HUES64 (cell line): Measurements from ENCODE around the gene CSF2.

Source experiments
- H3K27ac ChIP-seq: 2 replicates; pipeline ENCODE4 v1.7.0; 2013; ENCODE audit warnings: low read depth, low read length, inconsistent platforms
- H3K27me3 ChIP-seq: 2 replicates; pipeline ENCODE4 v1.6.1; 2013; ENCODE audit warnings: mild to moderate bottlenecking, low read length; ENCODE audit not compliant: insufficient read depth
- H3K36me3 ChIP-seq: 2 replicates; pipeline ENCODE4 v1.6.1; 2013; ENCODE audit warnings: mild to moderate bottlenecking, low read length; ENCODE audit not compliant: insufficient read depth
- H3K4me1 ChIP-seq: 2 replicates; pipeline ENCODE4 v1.6.1; 2013; ENCODE audit warnings: mild to moderate bottlenecking, low read length, moderate library complexity; ENCODE audit not compliant: insufficient read depth
- H3K4me3 ChIP-seq: 2 replicates; pipeline ENCODE4 v1.5.1; 2013; ENCODE audit warnings: mild to moderate bottlenecking, low read length, moderate library complexity
- H3K9ac ChIP-seq: 2 replicates; pipeline ENCODE4 v1.6.1; 2013; ENCODE audit warnings: mild to moderate bottlenecking, low read depth, low read length
- H3K9me3 ChIP-seq: 2 replicates; pipeline ENCODE4 v1.6.1; 2013; ENCODE audit warnings: low read depth, low read length; ENCODE audit not compliant: insufficient read depth
- WGBS: fragments of 150-250, 120-280 bp; methylation state at CpG from one replicate; pipeline ENCODE4 v1.1.7; 2013; ENCODE audit warnings: missing lambda C conversion rate; 5-methylcytosine and 5-hydroxymethylcytosine counted together

CSF2 gene

GRCh38 chr5:132055808-132056609 is 17.6 kb upstream of the CSF2 start:
- Histone ChIP-seq H3K4me3 (no peak overlapping the region), H3K4me1 (no peaks in the 10 kb centered on the region), H3K9ac (no peak overlapping the region), H3K27ac (no peak overlapping the region), H3K27me3 (no peaks in the 10 kb centered on the region), H3K36me3 (no peaks in the 10 kb centered on the region), H3K9me3 (no peaks in the 10 kb centered on the region)
- WGBS = 90% methylated on average over 12 of the region's 12 CpGs

GRCh38 chr5:132056610-132057497 is 16.7 kb upstream of the CSF2 start:
- no peak overlapping the region for H3K4me3 ChIP-seq
- H3K9ac ChIP-seq = no peak overlapping the region
- H3K4me1 ChIP-seq = no peaks in the 10 kb centered on the region

GRCh38 chr5:132057498-132058255 is 15.9 kb upstream of the CSF2 start:
- no peak overlapping the region for H3K4me3 ChIP-seq
- H3K27ac ChIP-seq = no peak overlapping the region
- H3K36me3 ChIP-seq = no peaks in the 10 kb centered on the region
- H3K9ac ChIP-seq = no peak overlapping the region
- WGBS = 89% methylated on average over 12 of the region's 12 CpGs
- no peaks in the 10 kb centered on the region for H3K27me3 ChIP-seq
- H3K9me3 ChIP-seq = no peaks in the 10 kb centered on the region
- no peaks in the 10 kb centered on the region for H3K4me1 ChIP-seq

More at GRCh38 chr5:132056610-132057497, 16.7 kb upstream of the CSF2 start:
- Histone ChIP-seq H3K27ac (no peak overlapping the region), H3K36me3 (no peaks in the 10 kb centered on the region), H3K27me3 (no peaks in the 10 kb centered on the region), H3K9me3 (no peaks in the 10 kb centered on the region)
- 94% methylated on average over 14 of the region's 14 CpGs for WGBS

- Histone ChIP-seq H3K4me3 (no peak overlapping the region), H3K9ac (no peak overlapping the region)
- WGBS = 92% methylated on average over 7 of the region's 7 CpGs
Measured at GRCh38 chr5:132058646-132059042, 14.9 kb upstream of the CSF2 start.

GRCh38 chr5:132059043-132059695 is 14.4 kb upstream of the CSF2 start:
- Histone ChIP-seq H3K4me3 (no peak overlapping the region), H3K27ac (no peak overlapping the region), H3K9ac (no peak overlapping the region), H3K4me1 (no peaks in the 10 kb centered on the region), H3K9me3 (no peaks in the 10 kb centered on the region), H3K27me3 (no peaks in the 10 kb centered on the region), H3K36me3 (no peaks in the 10 kb centered on the region)
- WGBS = 93% methylated on average over 9 of the region's 9 CpGs

More at GRCh38 chr5:132058646-132059042, 14.9 kb upstream of the CSF2 start:
- Histone ChIP-seq H3K27me3 (no peaks in the 10 kb centered on the region), H3K27ac (no peak overlapping the region), H3K4me1 (no peaks in the 10 kb centered on the region), H3K36me3 (no peaks in the 10 kb centered on the region), H3K9me3 (no peaks in the 10 kb centered on the region)

- Histone ChIP-seq H3K36me3 (no peaks in the 10 kb centered on the region), H3K27me3 (no peaks in the 10 kb centered on the region), H3K9ac (no peak overlapping the region), H3K4me1 (no peaks in the 10 kb centered on the region), H3K27ac (no peak overlapping the region), H3K9me3 (no peaks in the 10 kb centered on the region), H3K4me3 (no peak overlapping the region)
- 92% methylated on average over 13 of the region's 13 CpGs for WGBS
Measured at GRCh38 chr5:132059696-132060500, 13.7 kb upstream of the CSF2 start.

- Histone ChIP-seq H3K36me3 (no peaks in the 10 kb centered on the region), H3K27me3 (no peaks in the 10 kb centered on the region), H3K4me1 (no peaks in the 10 kb centered on the region), H3K4me3 (no peak within 1 kb of the TSS), H3K9ac (no peak within 1 kb of the TSS), H3K9me3 (no peaks in the 10 kb centered on the region), H3K27ac (no peak within 1 kb of the TSS)
- 92% methylated on average over 15 of the region's 16 CpGs for WGBS
Measured at GRCh38 chr5:132060501-132061161, 13.0 kb upstream of the CSF2 start, which contains the start of gene IL3. TSS of gene IL3 (plus strand) at chr5:132060655. CDS start at chr5:132060707, 52 bp downstream.

- Histone ChIP-seq H3K27ac (no peak overlapping the region), H3K4me1 (no peaks in the 10 kb centered on the region), H3K9me3 (no peaks in the 10 kb centered on the region), H3K36me3 (no peaks in the 10 kb centered on the region), H3K9ac (no peak overlapping the region), H3K4me3 (no peak overlapping the region), H3K27me3 (no peaks in the 10 kb centered on the region)
- 64% methylated on average over 9 of the region's 9 CpGs for WGBS
Measured at GRCh38 chr5:132063090-132063911, 10.3 kb upstream of the CSF2 start.

GRCh38 chr5:132064140-132064539 is 9.4 kb upstream of the CSF2 start:
- H3K4me1 ChIP-seq = no peaks in the 10 kb centered on the region
- no peaks in the 10 kb centered on the region for H3K36me3 ChIP-seq
- H3K27me3 ChIP-seq = no peaks in the 10 kb centered on the region
- H3K4me3 ChIP-seq = no peak overlapping the region
- no peaks in the 10 kb centered on the region for H3K9me3 ChIP-seq
- 86% methylated on average over 5 of the region's 5 CpGs for WGBS
- H3K27ac ChIP-seq = no peak overlapping the region
- H3K9ac ChIP-seq = no peak overlapping the region
